Brain microvascular endothelial cell (primary cell): Measurements from ENCODE around the gene CATSPER3.

Source experiments
- DNase-seq: peaks from one replicate; pipeline ENCODE4 v3.0.0-alpha.2; 2020
- H3K27ac ChIP-seq: fragments of 250-450 bp; sonication (Bioruptor Pico); 2 replicates; pipeline ENCODE4 v1.5.1; 2020; ENCODE audit warnings: mild to moderate bottlenecking, moderate library complexity
- H3K27me3 ChIP-seq: fragments of 250-450 bp; sonication (Bioruptor Pico); replicated peaks from 2 replicates; pipeline ENCODE4 v1.5.1; 2020; ENCODE audit warnings: mild to moderate bottlenecking
- H3K36me3 ChIP-seq: fragments of 250-450 bp; sonication (Bioruptor Pico); replicated peaks from 2 replicates; pipeline ENCODE4 v1.5.1; 2020; ENCODE audit warnings: mild to moderate bottlenecking
- H3K4me3 ChIP-seq: 2 replicates; pipeline ENCODE4 v1.5.1; 2011; ENCODE audit warnings: low read depth, mild to moderate bottlenecking, control low read depth, low read length, moderate library complexity
- in situ Hi-C: cut with HindIII; loops from 2 replicates; pipeline ENCODE4 v1.10.0; 2017; ENCODE audit warnings: low sequenced_read_pairs, low pct_ligation_motif_present
- TF ChIP-seq, protein P1 (sequence below): IDR thresholded peaks from 2 replicates; pipeline ENCODE4 v1.5.1; 2011; ENCODE audit warnings: low read depth, mild to moderate bottlenecking, moderate library complexity, low read length, control low read depth, inconsistent platforms; ENCODE audit errors: missing control alignments

Gene CATSPER3

DNA sequence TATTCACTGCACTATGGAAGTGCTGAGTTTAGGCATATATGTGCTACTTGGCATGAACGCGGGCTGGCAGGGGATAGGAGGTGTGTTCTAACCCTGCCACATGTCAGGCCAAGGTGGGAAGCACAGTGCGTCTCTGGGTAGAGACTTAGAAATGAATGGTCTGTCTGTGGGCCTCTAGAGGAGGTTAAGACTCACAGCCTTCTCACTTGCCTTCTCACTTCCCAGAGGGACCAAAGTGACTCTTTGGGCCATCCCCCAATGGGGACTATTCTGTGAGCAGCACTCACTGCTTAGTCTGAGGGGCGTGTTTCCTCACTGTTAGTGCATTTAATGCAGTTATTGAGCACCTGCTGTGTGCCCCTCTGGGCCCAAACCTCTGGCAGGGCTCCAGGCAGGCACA, 68.7 kb downstream of the CATSPER3 start:
- DNase-seq: no peak
- H3K4me3 ChIP-seq: no peak overlapping the region
- peaks cover 91% of the 10 kb centered on the region for H3K27me3 ChIP-seq
- no peak overlapping the region for H3K27ac ChIP-seq
- in situ Hi-C loops: no loop called here
- no peaks in the 10 kb centered on the region for H3K36me3 ChIP-seq
- TF ChIP-seq, protein P1, sequence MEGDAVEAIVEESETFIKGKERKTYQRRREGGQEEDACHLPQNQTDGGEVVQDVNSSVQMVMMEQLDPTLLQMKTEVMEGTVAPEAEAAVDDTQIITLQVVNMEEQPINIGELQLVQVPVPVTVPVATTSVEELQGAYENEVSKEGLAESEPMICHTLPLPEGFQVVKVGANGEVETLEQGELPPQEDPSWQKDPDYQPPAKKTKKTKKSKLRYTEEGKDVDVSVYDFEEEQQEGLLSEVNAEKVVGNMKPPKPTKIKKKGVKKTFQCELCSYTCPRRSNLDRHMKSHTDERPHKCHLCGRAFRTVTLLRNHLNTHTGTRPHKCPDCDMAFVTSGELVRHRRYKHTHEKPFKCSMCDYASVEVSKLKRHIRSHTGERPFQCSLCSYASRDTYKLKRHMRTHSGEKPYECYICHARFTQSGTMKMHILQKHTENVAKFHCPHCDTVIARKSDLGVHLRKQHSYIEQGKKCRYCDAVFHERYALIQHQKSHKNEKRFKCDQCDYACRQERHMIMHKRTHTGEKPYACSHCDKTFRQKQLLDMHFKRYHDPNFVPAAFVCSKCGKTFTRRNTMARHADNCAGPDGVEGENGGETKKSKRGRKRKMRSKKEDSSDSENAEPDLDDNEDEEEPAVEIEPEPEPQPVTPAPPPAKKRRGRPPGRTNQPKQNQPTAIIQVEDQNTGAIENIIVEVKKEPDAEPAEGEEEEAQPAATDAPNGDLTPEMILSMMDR: no peak

GRCh38 chr5:135037519-135038204, 70.0 kb downstream of the CATSPER3 start:
- in situ Hi-C loops: no loop called here
- no peak for DNase-seq
- H3K27me3 ChIP-seq: peaks cover 92% of the 10 kb centered on the region
- no peaks in the 10 kb centered on the region for H3K36me3 ChIP-seq
- no peak overlapping the region for H3K4me3 ChIP-seq
- TF ChIP-seq, protein P1: no peak
- H3K27ac ChIP-seq: no peak overlapping the region

DNA sequence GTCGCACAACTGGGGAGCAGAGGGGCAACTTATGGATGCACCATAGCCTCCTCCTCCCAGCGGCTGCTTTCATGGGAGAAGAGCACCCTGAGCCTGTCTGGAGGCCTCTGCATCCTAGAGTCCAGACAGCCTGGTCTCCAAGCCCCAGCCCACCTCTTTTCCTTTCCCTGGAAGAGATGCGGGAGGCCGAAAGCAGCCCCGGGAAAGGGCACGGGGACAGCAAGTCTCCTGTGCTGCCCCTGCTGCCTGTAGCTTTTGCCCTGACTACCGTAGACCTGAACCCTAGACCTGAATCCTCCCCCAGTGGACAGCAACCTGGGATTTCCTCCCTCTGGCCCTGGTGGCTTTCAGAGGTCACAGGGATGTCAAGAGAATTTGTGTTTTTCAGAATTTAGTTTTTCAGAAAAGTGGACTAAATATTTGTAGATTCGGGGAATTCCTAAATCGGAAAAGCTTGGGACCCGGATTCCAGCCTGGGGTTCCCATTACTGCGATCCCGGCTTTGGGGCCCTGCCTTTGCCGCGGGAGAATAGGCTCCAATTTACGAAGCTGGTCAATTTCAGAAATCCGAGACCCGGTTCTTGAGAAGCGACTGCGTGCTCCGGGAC, 70.6 kb downstream of the CATSPER3 start:
- H3K27me3 ChIP-seq: peaks cover 91% of the 10 kb centered on the region
- no peak overlapping the region for H3K4me3 ChIP-seq
- in situ Hi-C loops: no loop called here
- H3K27ac ChIP-seq: no peak overlapping the region
- no peaks in the 10 kb centered on the region for H3K36me3 ChIP-seq
- no peak for DNase-seq
- TF ChIP-seq, protein P1: no peak

- Histone ChIP-seq H3K36me3 (no peaks in the 10 kb centered on the region), H3K27me3 (peaks cover 91% of the 10 kb centered on the region), H3K27ac (no peak overlapping the region), H3K4me3 (no peak overlapping the region)
- in situ Hi-C loops: no loop called here
- no peak for DNase-seq
- TF ChIP-seq, protein P1: no peak
Measured at GRCh38 chr5:135038813-135039270, 71.1 kb downstream of the CATSPER3 start.

GRCh38 chr5:135039271-135040033, 71.7 kb downstream of the CATSPER3 start:
- H3K27ac ChIP-seq: no peak overlapping the region
- H3K36me3 ChIP-seq: no peaks in the 10 kb centered on the region
- TF ChIP-seq, protein P1: no peak
- H3K27me3 ChIP-seq: peaks cover 92% of the 10 kb centered on the region
- in situ Hi-C loops: no loop called here
- no peak for DNase-seq
- H3K4me3 ChIP-seq: no peak overlapping the region
